HepG2 (cell line): ENCODE results near the gene NRBP1. TPM values are rescaled to one million over a fixed set of nuclear protein-coding genes. Genes with fewer than 3 reads are reported as not detected.

Experiments used
- HNF1A ChIP-seq, 2 experiments: sonication (generic) in 1 of 2; formaldehyde crosslinking in 1 of 2; IDR thresholded peaks; 2 replicates each; pipeline versions ENCODE4 v1.4.0 to v1.6.1; 2016 to 2020; ENCODE audit warnings: borderline replicate concordance in 1 of 2, low read depth in 1 of 2, mild to moderate bottlenecking in 1 of 2, missing genetic modification reagents in 1 of 2
- PITX1 ChIP-seq: sonication (generic); formaldehyde crosslinking; IDR thresholded peaks from 2 replicates; pipeline ENCODE4 v1.5.1; 2020; ENCODE audit warnings: mild to moderate bottlenecking, missing genetic modification reagents
- RCOR2 ChIP-seq: IDR thresholded peaks from 2 replicates; pipeline ENCODE4 v1.6.1; 2016; ENCODE audit warnings: missing biosample characterization, missing genetic modification reagents
- ZFY ChIP-seq: sonication (generic); formaldehyde crosslinking; IDR thresholded peaks from 2 replicates; pipeline ENCODE4 v1.4.0; 2020; ENCODE audit warnings: missing genetic modification reagents
- ZGPAT ChIP-seq: IDR thresholded peaks from 2 replicates; pipeline ENCODE4 v1.6.1; 2016; ENCODE audit warnings: mild to moderate bottlenecking
- ZMYM2 ChIP-seq: sonication (generic); formaldehyde crosslinking; IDR thresholded peaks from 2 replicates; pipeline ENCODE4 v1.8.0; 2022; ENCODE audit warnings: mild to moderate bottlenecking, missing genetic modification reagents
- ZNF362 ChIP-seq: sonication (generic); formaldehyde crosslinking; IDR thresholded peaks from 2 replicates; pipeline ENCODE4 v1.4.0; 2020; ENCODE audit warnings: missing genetic modification reagents, mild to moderate bottlenecking, borderline replicate concordance
- ZNF460 ChIP-seq: sonication (generic); formaldehyde crosslinking; IDR thresholded peaks from 2 replicates; pipeline ENCODE4 v1.5.1; 2020; ENCODE audit warnings: missing genetic modification reagents, mild to moderate bottlenecking, borderline replicate concordance
- polyA plus RNA-seq, 8 experiments: library from polyadenylated mRNA; depleted of rRNA in 3 of 8; stranded (reverse) in 7 of 8; unstranded in 1 of 8; fragments of >200 nt; fragmentation: Illumina TruSeq in 4 of 8; extraction: Trizol in 4 of 8; gene quantifications; 2 replicates each; pipeline versions ENCODE4 v1.2.1 to v1.2.3, GENCODE V29; 2011 to 2016; ENCODE audit warnings: low read depth in 4 of 8, missing spikeins in 1 of 8, mixed read lengths in 1 of 8; ENCODE audit not compliant: insufficient read depth in 1 of 8
- total RNA-seq, 5 experiments: library from RNA; depleted of rRNA; stranded (reverse); fragments of >200 nt; fragmentation: Illumina TruSeq; extraction: Trizol; gene quantifications; 2 replicates each; pipeline ENCODE4 v1.2.3, GENCODE V29; 2016; ENCODE audit warnings: low read depth in 1 of 5

NRBP1 gene
- total and polyA plus RNA-seq, 2 of the 13 experiments (the other 11 are each of a cell fraction or from before 2014, with no cell fraction given): 165 to 240 TPM

GRCh38 chr2:27425039-27425438 lies 3.4 kb upstream of the NRBP1 start (continued):
- TF ChIP-seq HNF1A (IDR thresholded peaks at IDR 0.05; ENCODE audit: low read depth): peak; percentile 89
- peak; percentile 88 for TF ChIP-seq HNF1A (CRISPR knock-in tag; IDR thresholded peaks at IDR 0.05; ENCODE audit: borderline replicate concordance)
- 0 out of 2 replicates have a peak, but pooled peaks have one; percentile 18 for TF ChIP-seq ZGPAT (CRISPR knock-in tag)
- TF ChIP-seq ZFY: peak; percentile 43; the same call in 1 of the 2 replicates
- peak; percentile 46; the same call in 1 of the 2 replicates for TF ChIP-seq ZNF460 (CRISPR knock-in tag)
- peak; percentile 36; the same call in 1 of the 2 replicates for TF ChIP-seq ZNF362 (CRISPR knock-in tag)
- TF ChIP-seq RCOR2 (CRISPR knock-in tag): 0 out of 2 replicates have a peak, but pooled peaks have one; percentile 42
- peak; percentile 28; the same call in 1 of the 2 replicates for TF ChIP-seq PITX1 (CRISPR knock-in tag)
- TF ChIP-seq ZMYM2 (CRISPR knock-in tag): 0 out of 2 replicates have a peak, but pooled peaks have one; percentile 60
